ENCODE data around the gene PLEKHJ1. TPM values are rescaled to one million over a fixed set of nuclear protein-coding genes. Genes with fewer than 3 reads are reported as not detected.

The PLEKHJ1 gene
- total RNA-seq, 3 donors from 2014 or later, result 44.6 to 52.8 (median 47.4) TPM

GRCh38 chr19:2280633-2281264 is 44.6 kb upstream of the PLEKHJ1 start:
- no peak overlapping the region for H3K27ac ChIP-seq
- no peak overlapping the region for H3K4me3 ChIP-seq
- DNase-seq (ENCODE audit: low spot score in 2 of 2), result no peak
- no peaks in the 10 kb centered on the region for H3K9me3 ChIP-seq
- no peaks in the 10 kb centered on the region for H3K27me3 ChIP-seq
- no peaks in the 10 kb centered on the region for H3K36me3 ChIP-seq
- peaks cover 0 to 2% of the 10 kb centered on the region in 2 donors for H3K4me1 ChIP-seq
- intact Hi-C loops (cut with DNase I; ENCODE audit: low total_unique reads), result no loop called here
- TF ChIP-seq CTCF (IDR thresholded peaks at IDR 0.05), result no peak
- TF ChIP-seq POLR2AphosphoS5 (IDR thresholded peaks at IDR 0.05), result no peak
- TF ChIP-seq POLR2A (IDR thresholded peaks at IDR 0.05), result no peak

- H3K9me3 ChIP-seq, result no peaks in the 10 kb centered on the region
- no peaks in the 10 kb centered on the region for H3K27me3 ChIP-seq
- no peaks in the 10 kb centered on the region for H3K36me3 ChIP-seq
- H3K27ac ChIP-seq, result no peak overlapping the region
- intact Hi-C loops (cut with DNase I; ENCODE audit: low total_unique reads), result loop anchor here (5.0 to 10.0 kb wide), 2 partner anchors 114 to 386 kb away; partner anchors contain the start of gene DOT1L
- H3K4me1 ChIP-seq, result peaks cover 8 to 11% of the 10 kb centered on the region in 2 donors
- TF ChIP-seq POLR2A (IDR thresholded peaks at IDR 0.05) (no peak), POLR2AphosphoS5 (IDR thresholded peaks at IDR 0.05) (no peak), CTCF (IDR thresholded peaks at IDR 0.05) (no peak)
- no peak overlapping the region for H3K4me3 ChIP-seq
- DNase-seq (ENCODE audit: low spot score in 2 of 2), result no peak
These were observed 42.5 kb upstream of the PLEKHJ1 start for GRCh38 chr19:2278459-2279158.

GRCh38 chr19:2277138-2277537 is 41.0 kb upstream of the PLEKHJ1 start:
- Histone ChIP-seq H3K27ac (no peak overlapping the region), H3K9me3 (no peaks in the 10 kb centered on the region), H3K4me1 (peaks cover 15% of the 10 kb centered on the region in 2 donors), H3K4me3 (no peak overlapping the region), H3K27me3 (no peaks in the 10 kb centered on the region), H3K36me3 (no peaks in the 10 kb centered on the region)
- TF ChIP-seq POLR2AphosphoS5 (IDR thresholded peaks at IDR 0.05) (no peak), CTCF (IDR thresholded peaks at IDR 0.05) (no peak), POLR2A (IDR thresholded peaks at IDR 0.05) (no peak)
- DNase-seq (ENCODE audit: low spot score in 2 of 2), result no peak
- intact Hi-C loops (cut with DNase I; ENCODE audit: low total_unique reads), result loop anchor here (5.0 to 10.0 kb wide), 2 partner anchors 112 to 385 kb away; partner anchors contain the start of gene DOT1L

GRCh38 chr19:2276429-2276986 is 40.4 kb upstream of the PLEKHJ1 start:
- no peak overlapping the region for H3K4me3 ChIP-seq
- no peak overlapping the region for H3K27ac ChIP-seq
- peaks cover 17 to 20% of the 10 kb centered on the region in 2 donors for H3K4me1 ChIP-seq
- intact Hi-C loops (cut with DNase I; ENCODE audit: low total_unique reads), result loop anchor here (5.0 to 10.0 kb wide), 2 partner anchors 112 to 384 kb away; partner anchors contain the start of gene DOT1L
- TF ChIP-seq POLR2A (IDR thresholded peaks at IDR 0.05) (no peak), CTCF (IDR thresholded peaks at IDR 0.05) (no peak), POLR2AphosphoS5 (IDR thresholded peaks at IDR 0.05) (no peak)
- no peak for DNase-seq (ENCODE audit: low spot score in 2 of 2)
- H3K27me3 ChIP-seq, result no peaks in the 10 kb centered on the region
- H3K36me3 ChIP-seq, result no peaks in the 10 kb centered on the region
- H3K9me3 ChIP-seq, result no peaks in the 10 kb centered on the region
